SK-N-SH treated with all-trans-retinoic acid at 6 μM for 48 hours (cell line): ENCODE data around the gene NUP133.

Source experiments
- ATAC-seq: fragments of 200-7000 bp; cut with Tn5 transposase; 3 replicates; pipeline ENCODE4 v1.9.1; 2020; ENCODE audit warnings: mild to moderate bottlenecking, moderate library complexity
- ARNTL ChIP-seq: fragments of 450-650 bp; formaldehyde crosslinking; IDR thresholded peaks from 2 replicates; pipeline ENCODE4 v1.5.0; 2020; ENCODE audit warnings: low read depth, mild to moderate bottlenecking, moderate library complexity, borderline replicate concordance
- BACH2 ChIP-seq: fragments of 250-450 bp; sonication (Bioruptor Pico); IDR thresholded peaks from 2 replicates; pipeline ENCODE4 v1.9.0; 2021; ENCODE audit warnings: mild to moderate bottlenecking, borderline replicate concordance
- ESRRG ChIP-seq: fragments of 250-450 bp; sonication (Bioruptor Pico); IDR thresholded peaks from 2 replicates; pipeline ENCODE4 v1.6.1; 2021; ENCODE audit warnings: mild to moderate bottlenecking
- ISL1 ChIP-seq: fragments of 250-450 bp; sonication (Bioruptor Pico); IDR thresholded peaks from 2 replicates; pipeline ENCODE4 v2.1.2; 2022; ENCODE audit warnings: mild to moderate bottlenecking, moderate library complexity
- OSR1 ChIP-seq: fragments of 250-450 bp; sonication (Bioruptor Pico); IDR thresholded peaks from 2 replicates; pipeline ENCODE4 v1.8.0; 2022; ENCODE audit warnings: moderate library complexity, mild to moderate bottlenecking, inconsistent platforms
- PPARA ChIP-seq: fragments of 250-450 bp; sonication (Bioruptor Pico); IDR thresholded peaks from 2 replicates; pipeline ENCODE4 v1.5.0; 2020; ENCODE audit warnings: mild to moderate bottlenecking, borderline replicate concordance
- RARB ChIP-seq: fragments of 250-450 bp; sonication (Bioruptor Pico); IDR thresholded peaks from 2 replicates; pipeline ENCODE4 v1.8.0; 2021; ENCODE audit warnings: mild to moderate bottlenecking, moderate library complexity
- SNAI2 ChIP-seq: fragments of 250-450 bp; sonication (Bioruptor Pico); IDR thresholded peaks from 2 replicates; pipeline ENCODE4 v1.5.0; 2020; ENCODE audit warnings: mild to moderate bottlenecking, moderate library complexity
- TCF4 ChIP-seq: fragments of 250-450 bp; sonication (Bioruptor Pico); IDR thresholded peaks from 2 replicates; pipeline ENCODE4 v1.8.0; 2021; ENCODE audit warnings: mild to moderate bottlenecking, moderate library complexity, borderline replicate concordance
- TOX ChIP-seq: fragments of 250-450 bp; sonication (Bioruptor Pico); IDR thresholded peaks from 2 replicates; pipeline ENCODE4 v1.8.0; 2021; ENCODE audit warnings: mild to moderate bottlenecking, moderate library complexity, borderline replicate concordance
- ZC3H10 ChIP-seq: fragments of 250-450 bp; sonication (Bioruptor Pico); IDR thresholded peaks from 2 replicates; pipeline ENCODE4 v1.5.1; 2021; ENCODE audit warnings: mild to moderate bottlenecking, moderate library complexity
- ZFP30 ChIP-seq: fragments of 450-650 bp; formaldehyde crosslinking; IDR thresholded peaks from 2 replicates; pipeline ENCODE4 v1.5.0; 2022; ENCODE audit warnings: mild to moderate bottlenecking, moderate library complexity
- ZNF565 ChIP-seq: fragments of 450-650 bp; formaldehyde crosslinking; conservative IDR thresholded peaks from 2 replicates; pipeline ENCODE4 v1.5.0; 2020; ENCODE audit warnings: low read depth, mild to moderate bottlenecking, moderate library complexity
- ZNF70 ChIP-seq: fragments of 450-650 bp; formaldehyde crosslinking; IDR thresholded peaks from 2 replicates; pipeline ENCODE4 v1.5.0; 2020; ENCODE audit warnings: mild to moderate bottlenecking, moderate library complexity
- ZNF8 ChIP-seq: fragments of 450-650 bp; formaldehyde crosslinking; IDR thresholded peaks from 2 replicates; pipeline ENCODE4 v1.5.0; 2020; ENCODE audit warnings: mild to moderate bottlenecking, moderate library complexity
- TF ChIP-seq, protein P1 (sequence below): fragments of 250-450 bp; sonication (Bioruptor Pico); IDR thresholded peaks from 2 replicates; pipeline ENCODE4 v1.8.0; 2020; ENCODE audit warnings: mild to moderate bottlenecking, moderate library complexity, borderline replicate concordance
- TF ChIP-seq, protein P2 (sequence below): fragments of 250-450 bp; sonication (Bioruptor Pico); IDR thresholded peaks from 2 replicates; pipeline ENCODE4 v1.5.1; 2021; ENCODE audit warnings: mild to moderate bottlenecking, moderate library complexity
- TF ChIP-seq, protein P3 (sequence below): fragments of 250-450 bp; sonication (Bioruptor Pico); IDR thresholded peaks from 2 replicates; pipeline ENCODE4 v1.8.0; 2021; ENCODE audit warnings: low read depth, mild to moderate bottlenecking, moderate library complexity, borderline replicate concordance
- TF ChIP-seq, protein P4 (sequence below): fragments of 250-450 bp; sonication (Bioruptor Pico); IDR thresholded peaks from 2 replicates; pipeline ENCODE4 v1.5.0; 2020; ENCODE audit warnings: mild to moderate bottlenecking, moderate library complexity
- TF ChIP-seq, protein P5 (sequence below): fragments of 250-450 bp; sonication (Bioruptor Pico); IDR thresholded peaks from 2 replicates; pipeline ENCODE4 v1.5.1; 2020; ENCODE audit warnings: low read depth, mild to moderate bottlenecking, moderate library complexity

The NUP133 gene

DNA sequence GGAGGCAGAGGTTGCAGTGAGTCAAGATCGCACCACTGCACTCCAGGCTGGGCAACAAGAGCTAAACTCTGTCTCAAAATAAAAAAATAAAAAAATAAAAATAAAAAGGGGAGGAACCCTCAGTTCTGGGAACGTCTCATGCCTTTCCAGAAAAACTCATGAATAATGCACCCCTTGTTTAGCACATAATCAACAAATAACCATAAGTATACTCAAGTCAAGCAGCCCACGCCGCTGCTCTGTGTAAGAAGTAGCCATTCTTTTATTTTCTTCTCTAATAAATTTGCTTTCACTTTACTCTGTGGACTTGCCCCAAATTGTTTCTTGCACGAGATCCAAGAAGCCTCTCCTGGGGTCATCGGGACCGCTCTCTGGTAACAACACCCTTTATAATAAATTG is 59.8 kb downstream of the NUP133 start:
- no peak for TF ChIP-seq ESRRG (CRISPR knock-in tag)
- TF ChIP-seq, protein P1, sequence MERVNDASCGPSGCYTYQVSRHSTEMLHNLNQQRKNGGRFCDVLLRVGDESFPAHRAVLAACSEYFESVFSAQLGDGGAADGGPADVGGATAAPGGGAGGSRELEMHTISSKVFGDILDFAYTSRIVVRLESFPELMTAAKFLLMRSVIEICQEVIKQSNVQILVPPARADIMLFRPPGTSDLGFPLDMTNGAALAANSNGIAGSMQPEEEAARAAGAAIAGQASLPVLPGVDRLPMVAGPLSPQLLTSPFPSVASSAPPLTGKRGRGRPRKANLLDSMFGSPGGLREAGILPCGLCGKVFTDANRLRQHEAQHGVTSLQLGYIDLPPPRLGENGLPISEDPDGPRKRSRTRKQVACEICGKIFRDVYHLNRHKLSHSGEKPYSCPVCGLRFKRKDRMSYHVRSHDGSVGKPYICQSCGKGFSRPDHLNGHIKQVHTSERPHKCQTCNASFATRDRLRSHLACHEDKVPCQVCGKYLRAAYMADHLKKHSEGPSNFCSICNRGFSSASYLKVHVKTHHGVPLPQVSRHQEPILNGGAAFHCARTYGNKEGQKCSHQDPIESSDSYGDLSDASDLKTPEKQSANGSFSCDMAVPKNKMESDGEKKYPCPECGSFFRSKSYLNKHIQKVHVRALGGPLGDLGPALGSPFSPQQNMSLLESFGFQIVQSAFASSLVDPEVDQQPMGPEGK: no peak
- no peak for TF ChIP-seq RARB (CRISPR knock-in tag)
- no peak for TF ChIP-seq BACH2 (CRISPR knock-in tag)
- no peak for TF ChIP-seq ZC3H10 (CRISPR knock-in tag)
- TF ChIP-seq, protein P2, sequence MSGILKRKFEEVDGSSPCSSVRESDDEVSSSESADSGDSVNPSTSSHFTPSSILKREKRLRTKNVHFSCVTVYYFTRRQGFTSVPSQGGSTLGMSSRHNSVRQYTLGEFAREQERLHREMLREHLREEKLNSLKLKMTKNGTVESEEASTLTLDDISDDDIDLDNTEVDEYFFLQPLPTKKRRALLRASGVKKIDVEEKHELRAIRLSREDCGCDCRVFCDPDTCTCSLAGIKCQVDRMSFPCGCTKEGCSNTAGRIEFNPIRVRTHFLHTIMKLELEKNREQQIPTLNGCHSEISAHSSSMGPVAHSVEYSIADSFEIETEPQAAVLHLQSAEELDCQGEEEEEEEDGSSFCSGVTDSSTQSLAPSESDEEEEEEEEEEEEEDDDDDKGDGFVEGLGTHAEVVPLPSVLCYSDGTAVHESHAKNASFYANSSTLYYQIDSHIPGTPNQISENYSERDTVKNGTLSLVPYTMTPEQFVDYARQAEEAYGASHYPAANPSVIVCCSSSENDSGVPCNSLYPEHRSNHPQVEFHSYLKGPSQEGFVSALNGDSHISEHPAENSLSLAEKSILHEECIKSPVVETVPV (CRISPR knock-in tag): no peak
- no peak for TF ChIP-seq SNAI2 (CRISPR knock-in tag)
- no peak for TF ChIP-seq ZNF8 (CRISPR knock-in tag)
- no peak for ATAC-seq

DNA sequence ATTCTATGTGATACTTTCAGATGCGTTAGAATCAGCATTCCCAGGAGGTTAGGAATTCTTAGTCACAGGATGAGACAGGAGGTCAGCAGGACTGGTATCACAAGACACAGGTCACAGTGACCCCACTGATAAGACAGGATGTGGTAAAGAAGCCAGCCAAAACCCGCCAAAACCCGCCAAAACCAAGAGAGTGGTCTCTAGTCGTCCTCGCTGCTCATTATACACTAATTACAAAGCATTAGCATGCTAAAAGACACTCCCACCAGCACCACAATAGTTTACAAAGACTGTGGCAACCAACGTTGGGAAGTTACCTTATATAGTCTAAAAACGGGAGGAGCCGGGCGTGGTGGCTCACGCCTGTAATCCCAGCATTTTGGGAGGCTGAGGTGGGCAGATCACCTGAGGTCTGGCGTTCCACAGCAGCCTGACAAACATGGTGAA is 60.3 kb downstream of the NUP133 start:
- no peak for ATAC-seq
- TF ChIP-seq BACH2 (CRISPR knock-in tag) (no peak), ZC3H10 (CRISPR knock-in tag) (no peak), ZNF70 (no peak), ZNF565 (CRISPR knock-in tag) (no peak), RARB (CRISPR knock-in tag) (no peak), ESRRG (CRISPR knock-in tag) (no peak), OSR1 (CRISPR knock-in tag) (no peak), ARNTL (CRISPR knock-in tag) (no peak), PPARA (CRISPR knock-in tag) (no peak)
- TF ChIP-seq, protein P3, sequence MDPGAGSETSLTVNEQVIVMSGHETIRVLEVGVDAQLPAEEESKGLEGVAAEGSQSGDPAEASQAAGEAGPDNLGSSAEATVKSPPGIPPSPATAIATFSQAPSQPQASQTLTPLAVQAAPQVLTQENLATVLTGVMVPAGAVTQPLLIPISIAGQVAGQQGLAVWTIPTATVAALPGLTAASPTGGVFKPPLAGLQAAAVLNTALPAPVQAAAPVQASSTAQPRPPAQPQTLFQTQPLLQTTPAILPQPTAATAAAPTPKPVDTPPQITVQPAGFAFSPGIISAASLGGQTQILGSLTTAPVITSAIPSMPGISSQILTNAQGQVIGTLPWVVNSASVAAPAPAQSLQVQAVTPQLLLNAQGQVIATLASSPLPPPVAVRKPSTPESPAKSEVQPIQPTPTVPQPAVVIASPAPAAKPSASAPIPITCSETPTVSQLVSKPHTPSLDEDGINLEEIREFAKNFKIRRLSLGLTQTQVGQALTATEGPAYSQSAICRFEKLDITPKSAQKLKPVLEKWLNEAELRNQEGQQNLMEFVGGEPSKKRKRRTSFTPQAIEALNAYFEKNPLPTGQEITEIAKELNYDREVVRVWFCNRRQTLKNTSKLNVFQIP: no peak
- TF ChIP-seq, protein P4, sequence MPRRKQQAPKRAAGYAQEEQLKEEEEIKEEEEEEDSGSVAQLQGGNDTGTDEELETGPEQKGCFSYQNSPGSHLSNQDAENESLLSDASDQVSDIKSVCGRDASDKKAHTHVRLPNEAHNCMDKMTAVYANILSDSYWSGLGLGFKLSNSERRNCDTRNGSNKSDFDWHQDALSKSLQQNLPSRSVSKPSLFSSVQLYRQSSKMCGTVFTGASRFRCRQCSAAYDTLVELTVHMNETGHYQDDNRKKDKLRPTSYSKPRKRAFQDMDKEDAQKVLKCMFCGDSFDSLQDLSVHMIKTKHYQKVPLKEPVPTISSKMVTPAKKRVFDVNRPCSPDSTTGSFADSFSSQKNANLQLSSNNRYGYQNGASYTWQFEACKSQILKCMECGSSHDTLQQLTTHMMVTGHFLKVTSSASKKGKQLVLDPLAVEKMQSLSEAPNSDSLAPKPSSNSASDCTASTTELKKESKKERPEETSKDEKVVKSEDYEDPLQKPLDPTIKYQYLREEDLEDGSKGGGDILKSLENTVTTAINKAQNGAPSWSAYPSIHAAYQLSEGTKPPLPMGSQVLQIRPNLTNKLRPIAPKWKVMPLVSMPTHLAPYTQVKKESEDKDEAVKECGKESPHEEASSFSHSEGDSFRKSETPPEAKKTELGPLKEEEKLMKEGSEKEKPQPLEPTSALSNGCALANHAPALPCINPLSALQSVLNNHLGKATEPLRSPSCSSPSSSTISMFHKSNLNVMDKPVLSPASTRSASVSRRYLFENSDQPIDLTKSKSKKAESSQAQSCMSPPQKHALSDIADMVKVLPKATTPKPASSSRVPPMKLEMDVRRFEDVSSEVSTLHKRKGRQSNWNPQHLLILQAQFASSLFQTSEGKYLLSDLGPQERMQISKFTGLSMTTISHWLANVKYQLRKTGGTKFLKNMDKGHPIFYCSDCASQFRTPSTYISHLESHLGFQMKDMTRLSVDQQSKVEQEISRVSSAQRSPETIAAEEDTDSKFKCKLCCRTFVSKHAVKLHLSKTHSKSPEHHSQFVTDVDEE: no peak

DNA sequence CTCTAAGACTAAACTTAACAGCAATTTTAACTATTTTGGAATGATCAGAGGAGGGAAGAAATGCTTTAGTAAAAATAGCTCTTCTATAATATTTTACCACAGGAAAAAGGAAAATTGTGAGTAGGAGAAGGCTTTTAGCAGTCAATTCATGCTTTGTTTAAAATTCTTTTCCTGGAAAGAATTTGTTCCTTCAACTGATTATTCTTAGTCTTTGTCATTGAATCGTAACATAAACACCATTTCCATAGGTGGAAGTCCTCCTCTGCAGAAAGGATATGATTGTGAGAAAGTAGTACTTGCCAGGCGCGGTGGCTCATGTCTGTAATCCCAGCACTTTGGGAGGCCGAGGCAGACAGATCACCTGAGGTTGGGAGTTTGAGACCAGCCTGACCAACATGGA is 62.3 kb downstream of the NUP133 start:
- no peak for ATAC-seq
- TF ChIP-seq, protein P2 (CRISPR knock-in tag): no peak
- TF ChIP-seq, protein P3: no peak
- TF ChIP-seq ZNF70 (no peak), TOX (CRISPR knock-in tag) (no peak), BACH2 (CRISPR knock-in tag) (no peak), ZFP30 (CRISPR knock-in tag) (no peak), ZNF565 (CRISPR knock-in tag) (no peak), ARNTL (CRISPR knock-in tag) (no peak), ESRRG (CRISPR knock-in tag) (no peak), ISL1 (CRISPR knock-in tag) (no peak), RARB (CRISPR knock-in tag) (no peak), TCF4 (no peak), OSR1 (CRISPR knock-in tag) (no peak), ZC3H10 (CRISPR knock-in tag) (no peak)
- TF ChIP-seq, protein P4: no peak
- TF ChIP-seq, protein P5, sequence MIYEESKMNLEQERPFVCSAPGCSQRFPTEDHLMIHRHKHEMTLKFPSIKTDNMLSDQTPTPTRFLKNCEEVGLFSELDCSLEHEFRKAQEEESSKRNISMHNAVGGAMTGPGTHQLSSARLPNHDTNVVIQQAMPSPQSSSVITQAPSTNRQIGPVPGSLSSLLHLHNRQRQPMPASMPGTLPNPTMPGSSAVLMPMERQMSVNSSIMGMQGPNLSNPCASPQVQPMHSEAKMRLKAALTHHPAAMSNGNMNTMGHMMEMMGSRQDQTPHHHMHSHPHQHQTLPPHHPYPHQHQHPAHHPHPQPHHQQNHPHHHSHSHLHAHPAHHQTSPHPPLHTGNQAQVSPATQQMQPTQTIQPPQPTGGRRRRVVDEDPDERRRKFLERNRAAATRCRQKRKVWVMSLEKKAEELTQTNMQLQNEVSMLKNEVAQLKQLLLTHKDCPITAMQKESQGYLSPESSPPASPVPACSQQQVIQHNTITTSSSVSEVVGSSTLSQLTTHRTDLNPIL (CRISPR knock-in tag): no peak
